ENCODE results near the gene QRICH1. TPM values are rescaled to one million over a fixed set of nuclear protein-coding genes. Genes with fewer than 3 reads are reported as not detected.

Gene QRICH1
- 102 TPM for total RNA-seq

DNA sequence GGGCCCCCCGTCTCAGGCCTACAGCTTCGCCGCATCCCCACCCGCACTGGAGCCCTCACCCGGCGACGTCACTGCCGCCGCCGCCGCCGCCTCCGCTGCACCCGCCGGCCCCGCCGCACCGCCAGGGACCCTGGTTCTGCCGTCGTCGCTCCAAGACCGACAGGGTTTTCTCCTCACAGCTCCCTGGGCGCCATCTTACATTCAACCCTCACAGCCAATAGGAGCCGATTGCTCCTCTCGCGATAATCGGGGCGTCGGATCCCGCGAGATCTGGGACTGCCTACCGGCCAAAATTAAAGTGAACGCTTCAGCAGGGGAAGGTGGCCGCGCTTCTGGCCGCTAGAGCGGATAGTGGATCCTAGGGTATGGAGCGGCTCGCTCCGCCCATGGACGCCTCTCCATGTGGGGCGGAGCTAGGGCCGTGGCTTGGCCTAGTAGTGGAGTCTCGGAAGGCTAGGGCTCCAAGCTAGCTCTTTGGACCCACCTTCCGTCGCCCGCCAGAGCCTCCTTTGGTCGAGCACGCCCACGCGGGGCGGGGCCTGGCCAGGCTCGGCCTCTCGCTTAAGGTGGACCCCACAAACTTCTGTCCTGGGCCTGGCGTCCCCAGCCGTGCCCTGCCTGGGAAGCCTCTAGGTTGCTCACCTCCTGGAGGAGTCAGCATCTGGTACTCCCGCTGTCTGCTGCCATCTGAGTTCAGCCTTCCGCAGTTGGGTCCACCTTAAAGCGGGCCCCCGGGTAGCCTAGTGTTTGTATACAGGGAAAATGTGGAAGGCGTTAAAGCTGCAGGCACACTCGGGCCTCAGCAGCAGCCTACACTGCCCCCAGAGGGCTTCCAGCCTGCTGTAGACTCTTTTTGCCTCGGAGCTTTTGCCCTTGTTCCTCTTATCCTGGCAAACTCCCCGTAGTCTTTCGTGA, at the start of gene QRICH1:
TSS of gene QRICH1 (minus strand) at position 219 of the 915 bp plus-strand sequence. CDS start 17,054 bp downstream, outside the sequence.

GRCh38 chr3:49132437-49133225, 38.8 kb upstream of the QRICH1 start, which contains the start of gene LAMB2:
Gene LAMB2, minus strand, starts transcription at chr3:49133050. Its CDS starts 183 bp downstream, at chr3:49132867.

DNA sequence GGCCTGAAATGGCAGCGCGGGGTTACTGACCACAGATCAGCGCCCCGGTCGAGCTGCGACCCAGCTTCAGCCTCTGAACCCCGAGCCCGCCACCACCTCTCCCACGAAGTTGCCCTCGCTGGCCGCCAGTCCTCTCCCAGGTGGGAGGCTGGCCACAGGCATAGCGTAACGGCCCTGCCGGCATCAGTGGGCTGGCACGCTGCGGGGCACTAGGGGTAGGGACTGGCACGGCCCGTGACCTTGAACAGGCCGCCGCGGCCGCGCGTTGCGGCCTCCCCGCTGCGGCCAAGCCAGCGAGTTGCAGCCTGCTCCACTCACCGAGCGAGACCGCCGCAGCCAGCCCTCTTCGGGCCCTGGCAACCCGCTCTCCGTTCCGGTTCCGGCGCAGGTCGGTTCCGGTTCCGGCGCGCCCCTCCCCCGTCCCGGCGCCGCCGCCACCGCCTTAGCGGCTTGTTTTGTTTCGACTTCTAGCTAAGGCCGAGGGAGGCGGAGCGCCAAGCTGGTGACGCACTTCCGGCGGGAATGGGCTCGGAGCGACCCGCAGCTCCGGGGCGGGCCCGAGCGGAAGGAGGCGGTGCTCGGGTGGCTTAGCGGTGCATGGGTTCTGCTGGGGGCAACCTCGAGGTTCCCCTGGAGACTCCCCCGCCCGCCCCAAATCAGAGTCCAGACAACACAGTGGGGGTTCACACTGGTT, 26.7 kb upstream of the QRICH1 start, which contains the start of gene USP19:
TSS of gene USP19 (minus strand) at position 386 of the 694 bp plus-strand sequence. CDS start 1,678 bp downstream, outside the sequence.

GRCh38 chr3:49104427-49105291, 10.8 kb upstream of the QRICH1 start, which contains the start of gene QARS1:
Gene QARS1, minus strand, starts transcription at chr3:49104757. Its CDS starts 24 bp downstream, at chr3:49104733.

DNA sequence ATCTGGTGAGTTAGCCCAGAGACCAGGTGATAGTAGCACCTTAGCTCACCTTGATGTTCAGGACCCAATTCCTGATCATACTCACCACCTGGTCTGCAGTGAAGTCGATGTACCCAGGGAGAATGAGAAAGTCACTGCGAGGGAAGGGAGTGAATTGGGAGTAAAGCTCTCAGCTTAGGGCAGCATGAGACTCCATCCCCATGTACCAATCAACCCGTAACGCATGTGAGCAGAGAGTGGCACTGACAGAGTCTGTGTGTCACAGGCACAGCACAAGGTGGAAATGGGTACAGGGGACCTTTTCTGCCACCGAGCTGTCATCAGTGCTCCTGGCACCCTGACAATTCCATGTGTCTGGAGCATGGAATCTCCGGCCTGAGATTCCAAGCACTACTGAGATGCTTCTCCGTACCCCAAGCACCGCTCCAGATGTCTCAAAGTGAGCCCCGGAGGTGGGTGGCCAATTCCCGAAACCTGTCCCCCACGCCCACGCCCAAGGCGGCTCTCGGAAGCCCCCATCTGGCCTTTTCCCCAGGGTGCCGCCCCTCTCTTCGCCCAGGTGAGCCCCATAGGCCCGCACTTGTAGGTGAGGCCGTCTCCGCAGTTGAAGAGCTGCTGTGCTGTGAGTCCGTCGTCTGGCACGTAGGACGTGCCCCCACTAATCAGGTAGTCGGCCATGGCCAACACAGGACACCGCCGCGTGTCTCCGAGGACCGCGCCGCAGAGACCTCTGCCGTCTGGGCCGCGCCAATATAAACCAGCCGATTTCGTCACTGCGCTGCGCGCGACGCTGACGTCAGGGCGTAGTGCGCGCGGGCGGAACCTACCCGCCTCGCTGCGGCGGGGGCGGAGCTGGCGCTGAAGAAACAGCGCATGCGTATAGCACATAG, 65.0 kb downstream of the QRICH1 start, which contains the start of gene IMPDH2:
TSS of gene IMPDH2 (minus strand) at position 726 of the 890 bp plus-strand sequence. CDS start at position 678, 48 bp downstream.

GRCh38 chr3:49021813-49022687, 71.8 kb downstream of the QRICH1 start, which contains the start of gene NDUFAF3:
Gene NDUFAF3, plus strand, starts transcription at chr3:49022121. Its CDS starts 24 bp downstream, at chr3:49022145.

DNA sequence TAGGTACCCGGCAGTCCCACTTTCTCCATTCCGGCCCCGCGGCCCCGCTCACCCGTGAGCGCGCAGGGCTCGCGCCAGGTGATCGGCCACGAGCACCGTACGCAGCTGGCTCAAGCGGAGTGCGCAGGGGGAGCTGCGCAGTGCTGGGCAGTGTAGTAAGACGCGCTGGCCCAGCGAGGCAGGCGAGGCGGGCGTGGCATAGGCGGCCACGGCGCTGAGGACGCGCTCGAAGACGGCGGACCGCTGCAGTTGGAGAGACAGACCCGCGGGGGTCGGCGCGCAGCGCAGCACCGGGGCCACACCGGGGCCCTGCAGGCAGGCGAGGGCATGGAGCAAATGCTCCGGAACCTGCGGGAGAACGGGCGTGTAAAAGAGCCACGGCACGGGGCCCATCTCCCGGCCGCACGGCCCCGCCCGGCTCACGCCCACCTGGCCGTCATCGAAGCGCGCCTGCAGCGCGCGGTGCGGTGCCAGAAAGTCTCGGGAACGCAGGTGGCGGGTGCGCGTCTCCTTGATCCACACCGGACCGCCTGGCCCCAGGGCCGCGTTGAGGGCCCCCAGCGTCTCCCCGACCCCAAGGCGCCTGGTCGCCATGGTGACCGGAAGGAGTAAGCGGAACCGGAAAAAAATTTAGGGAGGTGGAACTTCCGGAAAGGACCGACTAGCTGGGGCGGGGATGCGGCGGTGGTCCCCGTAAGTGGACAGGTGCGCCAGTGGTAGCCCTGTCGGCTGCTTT, 75.7 kb downstream of the QRICH1 start, which contains the start of gene DALRD3:
TSS of gene DALRD3 (minus strand) at position 610 of the 736 bp plus-strand sequence. CDS start at position 594, 16 bp downstream.

GRCh38 chr3:49007068-49007770, 86.7 kb downstream of the QRICH1 start, which contains the start of gene WDR6:
Gene WDR6, plus strand, starts transcription at chr3:49007391. Its CDS starts 41 bp downstream, at chr3:49007432.

DNA sequence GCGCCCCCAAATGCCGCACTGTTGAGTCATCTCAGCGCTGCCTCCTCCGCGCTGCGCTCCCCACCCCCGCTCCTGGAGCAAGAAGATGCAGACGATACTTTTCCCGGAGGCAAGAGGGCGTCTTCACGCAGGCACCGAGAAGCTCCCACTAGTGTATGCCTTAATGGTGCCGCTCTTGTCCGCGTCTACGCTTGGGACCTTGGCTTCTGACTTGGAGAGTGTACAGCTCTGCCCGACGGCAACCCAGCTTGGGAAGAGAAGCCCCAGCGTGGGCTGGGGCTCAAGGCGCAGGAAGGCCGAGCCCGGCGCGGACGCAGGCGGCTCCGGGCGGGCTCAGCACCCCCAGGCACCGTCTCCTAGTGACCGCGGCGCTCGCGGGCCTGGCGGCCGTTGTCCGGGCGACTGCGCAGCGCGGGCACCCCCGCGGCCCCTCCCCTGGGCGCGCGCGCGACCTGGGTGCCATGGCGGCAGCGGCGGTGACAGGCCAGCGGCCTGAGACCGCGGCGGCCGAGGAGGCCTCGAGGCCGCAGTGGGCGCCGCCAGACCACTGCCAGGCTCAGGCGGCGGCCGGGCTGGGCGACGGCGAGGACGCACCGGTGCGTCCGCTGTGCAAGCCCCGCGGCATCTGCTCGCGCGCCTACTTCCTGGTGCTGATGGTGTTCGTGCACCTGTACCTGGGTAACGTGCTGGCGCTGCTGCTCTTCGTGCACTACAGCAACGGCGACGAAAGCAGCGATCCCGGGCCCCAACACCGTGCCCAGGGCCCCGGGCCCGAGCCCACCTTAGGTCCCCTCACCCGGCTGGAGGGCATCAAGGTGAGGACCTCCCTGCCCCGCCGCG, 103.9 kb downstream of the QRICH1 start, which contains the start of gene P4HTM:
TSS of gene P4HTM (plus strand) at position 446 of the 840 bp plus-strand sequence. CDS start at position 462, 16 bp downstream.

Other genes with a start within 250 kb of the QRICH1 start
- gene PRKAR2A, start 246.2 kb downstream of the QRICH1 start, total RNA-seq: 45.2 TPM
- 9.9 TPM for gene SLC25A20, start 195.2 kb downstream of the QRICH1 start, total RNA-seq
- 109 TPM for gene ARIH2, start 175.2 kb downstream of the QRICH1 start, total RNA-seq
- 61.0 TPM for gene P4HTM, start 103.8 kb downstream of the QRICH1 start, total RNA-seq
- 154 TPM for gene WDR6, start 86.7 kb downstream of the QRICH1 start, total RNA-seq
- gene DALRD3, start 75.5 kb downstream of the QRICH1 start, total RNA-seq: 42.4 TPM
- 51.6 TPM for gene NDUFAF3, start 72.0 kb downstream of the QRICH1 start, total RNA-seq
- 126 TPM for gene IMPDH2, start 64.7 kb downstream of the QRICH1 start, total RNA-seq
- gene QARS1, start 10.7 kb upstream of the QRICH1 start, total RNA-seq: 268 TPM
- gene USP19, start 26.8 kb upstream of the QRICH1 start, total RNA-seq: 81.2 TPM
- 450 TPM for gene LAMB2, start 39.0 kb upstream of the QRICH1 start, total RNA-seq
- gene CCDC71, start 72.3 kb upstream of the QRICH1 start, total RNA-seq: 29.8 TPM
- gene KLHDC8B, start 77.5 kb upstream of the QRICH1 start, total RNA-seq: 49.9 TPM
- 7.5 TPM for gene C3orf62, start 183.2 kb upstream of the QRICH1 start, total RNA-seq
- 40.5 TPM for gene USP4, start 246.0 kb upstream of the QRICH1 start, total RNA-seq